ENCODE results near the gene CENPH.
"Not testable (repeated sequence)": the region's sequence is repeated elsewhere in the genome, so short reads cannot be mapped to it uniquely, and the experiment has no call there.

Gene CENPH

DNA sequence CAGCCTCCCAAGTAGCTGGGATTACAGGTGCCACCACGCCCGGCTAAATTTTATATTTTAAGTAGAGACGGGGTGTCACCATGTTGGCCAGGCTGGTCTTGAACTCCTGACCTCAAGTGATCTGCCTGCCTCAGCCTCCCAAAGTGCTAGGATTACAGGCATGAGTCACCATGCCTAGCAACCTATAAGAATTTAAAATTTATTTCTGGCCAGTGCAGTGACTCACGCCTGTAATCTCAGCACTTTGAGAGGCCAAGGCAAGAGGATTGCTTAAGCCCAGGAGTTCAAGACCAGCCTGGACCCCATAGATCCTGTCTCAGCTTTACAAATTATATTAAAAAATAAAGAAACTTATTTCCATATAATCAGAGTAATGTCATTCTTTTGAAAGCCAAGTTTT is 66.6 kb downstream of the CENPH start:
- not testable (repeated sequence) for DNase-seq

GRCh38 chr5:69257577-69257976 is 68.2 kb downstream of the CENPH start:
- no peak for DNase-seq

Data from stimulated activated CD4-positive, alpha-beta T cell treated with anti-CD3 and anti-CD28 coated beads, Interleukin-1b, Interleukin-23, amount 100 ng/mL, for 48 hours (primary cell).